Smooth muscle cell (in vitro differentiated cells): ENCODE data around the gene LRRC10. TPM values are rescaled to one million over a fixed set of nuclear protein-coding genes. Genes with fewer than 3 reads are reported as not detected.

Experiments used
- DNase-seq: peaks from one replicate; lab custom pipeline; 2025; ENCODE audit not compliant: unreplicated experiment; lab: John Stamatoyannopoulos, UW
- H2AFZ ChIP-seq: fragments of 200-600 bp; sonication (generic); 2 replicates; pipeline ENCODE4 v1.6.0; 2016; ENCODE audit warnings: antibody characterized with exemption, low read depth, mild to moderate bottlenecking
- H3F3A ChIP-seq: fragments of 200-600 bp; sonication (generic); 2 replicates; pipeline ENCODE4 v1.6.0; 2017; ENCODE audit warnings: antibody characterized with exemption, low read depth
- H3K27ac ChIP-seq: fragments of 200-600 bp; sonication (generic); 2 replicates; pipeline ENCODE4 v1.5.1; 2016; ENCODE audit warnings: low read depth, mild to moderate bottlenecking
- H3K27me3 ChIP-seq: fragments of 200-600 bp; sonication (generic); 2 replicates; pipeline ENCODE4 v1.6.1; 2016; ENCODE audit warnings: low read depth, mild to moderate bottlenecking
- H3K36me3 ChIP-seq: fragments of 200-600 bp; sonication (generic); 2 replicates; pipeline ENCODE4 v1.5.1; 2016; ENCODE audit warnings: low read depth
- H3K4me1 ChIP-seq: fragments of 200-600 bp; sonication (generic); 2 replicates; pipeline ENCODE4 v1.5.1; 2016; ENCODE audit warnings: low read depth
- H3K4me2 ChIP-seq: fragments of 200-600 bp; sonication (generic); 2 replicates; pipeline ENCODE4 v1.6.0; 2016; ENCODE audit warnings: mild to moderate bottlenecking
- H3K4me3 ChIP-seq: fragments of 200-600 bp; sonication (generic); 2 replicates; pipeline ENCODE4 v1.5.1; 2016; ENCODE audit warnings: mild to moderate bottlenecking
- H3K79me2 ChIP-seq: fragments of 200-600 bp; sonication (generic); 2 replicates; pipeline ENCODE4 v1.6.0; 2016; ENCODE audit warnings: low read depth, mild to moderate bottlenecking
- H3K9ac ChIP-seq: fragments of 200-600 bp; sonication (generic); 2 replicates; pipeline ENCODE4 v1.6.0; 2016; ENCODE audit warnings: low read depth
- H3K9me3 ChIP-seq: fragments of 200-600 bp; sonication (generic); replicated peaks from 2 replicates; pipeline ENCODE4 v1.5.1; 2016; ENCODE audit warnings: low read depth
- H4K20me1 ChIP-seq: fragments of 200-600 bp; sonication (generic); 2 replicates; pipeline ENCODE4 v1.6.0; 2016; ENCODE audit warnings: low read depth
- CTCF ChIP-seq: fragments of 200-600 bp; sonication (generic); IDR thresholded peaks from 2 replicates; pipeline ENCODE4 v1.5.1; 2017; ENCODE audit warnings: borderline replicate concordance, mild to moderate bottlenecking, antibody characterized with exemption; ENCODE audit not compliant: insufficient read depth, poor library complexity, severe bottlenecking
- WGBS: methylation state at CpG from one replicate; pipeline ENCODE4 v1.1.7; 2016; ENCODE audit warnings: low lambda C conversion rate; 5-methylcytosine and 5-hydroxymethylcytosine counted together
- polyA plus RNA-seq: library from polyadenylated mRNA; unstranded; fragments of >200 nt; fragmentation: Nextera tagmentation; extraction: Ambion mirVana; gene quantifications from 2 replicates; pipeline ENCODE4 v1.2.1, GENCODE V29; 2016
- total RNA-seq: library from RNA; depleted of rRNA; stranded (reverse); fragments of >200 nt; gene quantifications from 2 replicates; pipeline ENCODE4 v1.2.3, GENCODE V29; 2014

LRRC10 gene
- total and polyA plus RNA-seq, 2 experiments from 2014 or later: not detected

DNA sequence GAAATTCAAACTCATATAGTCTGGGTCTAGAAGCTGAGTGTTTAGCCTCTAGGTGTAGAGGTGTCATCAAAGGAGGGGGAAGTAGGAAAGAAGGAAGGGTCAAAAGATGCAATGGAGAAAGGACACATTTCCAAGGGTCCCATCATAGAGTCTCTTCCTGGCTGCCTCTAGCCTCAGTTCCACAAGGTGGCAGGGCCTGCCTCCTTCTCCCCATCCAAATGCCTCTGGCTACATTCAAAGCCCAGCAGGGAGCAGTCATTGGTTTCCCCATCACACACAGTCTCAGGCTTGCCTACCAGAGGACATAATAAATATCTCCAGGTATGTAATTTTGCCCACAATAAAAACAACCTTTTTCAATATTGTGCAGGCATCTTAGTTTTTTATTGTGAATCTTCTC lies 27.5 kb downstream of the LRRC10 start:
- Histone ChIP-seq H3K4me2 (no peak overlapping the region), H3K27ac (no peak overlapping the region), H3K9me3 (no peaks in the 10 kb centered on the region), H3F3A (peaks cover 11% of the 10 kb centered on the region), H3K4me3 (no peak overlapping the region), H3K4me1 (peaks cover 21% of the 10 kb centered on the region), H3K9ac (no peak overlapping the region), H3K27me3 (no peaks in the 10 kb centered on the region), H3K79me2 (peaks cover 28% of the 10 kb centered on the region), H2AFZ (no peak overlapping the region), H4K20me1 (peaks cover 8% of the 10 kb centered on the region), H3K36me3 (peaks cover 10% of the 10 kb centered on the region)
- TF ChIP-seq CTCF: no peak
- DNase-seq: no peak

DNA sequence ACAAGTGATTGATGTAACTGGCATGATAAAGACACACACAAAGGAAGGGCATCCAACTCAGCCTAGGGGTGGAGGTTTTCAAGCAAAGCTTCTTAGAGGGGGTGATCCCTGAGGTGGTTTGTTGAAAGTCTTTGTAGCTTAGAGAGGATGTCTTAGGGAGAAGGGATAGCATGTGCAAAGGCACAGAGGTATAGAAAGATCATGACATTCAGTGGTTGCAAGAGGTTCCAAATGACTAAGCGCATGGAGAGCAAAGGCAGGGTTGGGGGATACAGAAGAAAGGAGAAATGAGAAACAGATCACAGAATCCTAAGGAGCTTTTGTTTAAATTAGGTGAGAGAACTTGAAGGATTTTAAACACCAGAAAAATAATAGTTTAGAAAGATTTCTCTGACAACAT lies 30.6 kb downstream of the LRRC10 start:
- Histone ChIP-seq H3K9me3 (no peaks in the 10 kb centered on the region), H3K27ac (no peak overlapping the region), H3K9ac (no peak overlapping the region), H3K27me3 (no peaks in the 10 kb centered on the region), H3K4me1 (peaks cover 4% of the 10 kb centered on the region), H3K79me2 (peaks cover 3% of the 10 kb centered on the region), H4K20me1 (no peaks in the 10 kb centered on the region), H3K4me2 (no peak overlapping the region), H3K4me3 (no peak overlapping the region), H3K36me3 (no peaks in the 10 kb centered on the region), H2AFZ (no peak overlapping the region), H3F3A (peaks cover 11% of the 10 kb centered on the region)
- DNase-seq: no peak
- no peak for TF ChIP-seq CTCF
- 100% methylated on average over 1 of the region's 1 CpG for WGBS

- Histone ChIP-seq H3K27ac (no peak overlapping the region), H4K20me1 (no peaks in the 10 kb centered on the region), H3K27me3 (no peaks in the 10 kb centered on the region), H3K9ac (no peak overlapping the region), H3F3A (peaks cover 11% of the 10 kb centered on the region), H3K79me2 (peaks cover 3% of the 10 kb centered on the region), H3K4me2 (no peak overlapping the region), H3K9me3 (no peaks in the 10 kb centered on the region), H3K36me3 (peaks cover 1% of the 10 kb centered on the region), H2AFZ (no peak overlapping the region), H3K4me3 (no peak overlapping the region), H3K4me1 (no peaks in the 10 kb centered on the region)
- no peak for DNase-seq
- WGBS: 93% methylated on average over 4 of the region's 4 CpGs
- TF ChIP-seq CTCF: no peak
These were observed 31.7 kb downstream of the LRRC10 start for GRCh38 chr12:69579029-69579428.

- TF ChIP-seq CTCF: no peak
- no peaks in the 10 kb centered on the region for H3K27me3 ChIP-seq
- H3K4me3 ChIP-seq: no peak overlapping the region
- H3F3A ChIP-seq: peaks cover 10% of the 10 kb centered on the region
- no peaks in the 10 kb centered on the region for H3K4me1 ChIP-seq
- H2AFZ ChIP-seq: no peak overlapping the region
- H3K9ac ChIP-seq: no peak overlapping the region
- peaks cover 3% of the 10 kb centered on the region for H3K36me3 ChIP-seq
- no peak for DNase-seq
- WGBS: 100% methylated on average over 2 of the region's 2 CpGs
- no peaks in the 10 kb centered on the region for H4K20me1 ChIP-seq
- no peak overlapping the region for H3K4me2 ChIP-seq
- H3K9me3 ChIP-seq: no peaks in the 10 kb centered on the region
- no peak overlapping the region for H3K27ac ChIP-seq
- peaks cover 3% of the 10 kb centered on the region for H3K79me2 ChIP-seq
These were observed 32.4 kb downstream of the LRRC10 start for GRCh38 chr12:69578283-69578682.
